ENCODE data around the gene TUBB6. TPM values are rescaled to one million over a fixed set of nuclear protein-coding genes. Genes with fewer than 3 reads are reported as not detected.
A peak's percentile ranks its signal among the peaks of the same experiment; 100 is the strongest.

The TUBB6 gene
- 734 and 738 TPM in 2 replicates for total RNA-seq (2014; rRNA removed; shearing (Covaris generic))

- DNase-seq (ENCODE audit: low spot score) = no peak
Measured at GRCh38 chr18:12307701-12308385, at the start of gene TUBB6. TUBB6 (plus strand) TSS chr18:12308241; CDS start chr18:12308293, 52 bp downstream.

DNA sequence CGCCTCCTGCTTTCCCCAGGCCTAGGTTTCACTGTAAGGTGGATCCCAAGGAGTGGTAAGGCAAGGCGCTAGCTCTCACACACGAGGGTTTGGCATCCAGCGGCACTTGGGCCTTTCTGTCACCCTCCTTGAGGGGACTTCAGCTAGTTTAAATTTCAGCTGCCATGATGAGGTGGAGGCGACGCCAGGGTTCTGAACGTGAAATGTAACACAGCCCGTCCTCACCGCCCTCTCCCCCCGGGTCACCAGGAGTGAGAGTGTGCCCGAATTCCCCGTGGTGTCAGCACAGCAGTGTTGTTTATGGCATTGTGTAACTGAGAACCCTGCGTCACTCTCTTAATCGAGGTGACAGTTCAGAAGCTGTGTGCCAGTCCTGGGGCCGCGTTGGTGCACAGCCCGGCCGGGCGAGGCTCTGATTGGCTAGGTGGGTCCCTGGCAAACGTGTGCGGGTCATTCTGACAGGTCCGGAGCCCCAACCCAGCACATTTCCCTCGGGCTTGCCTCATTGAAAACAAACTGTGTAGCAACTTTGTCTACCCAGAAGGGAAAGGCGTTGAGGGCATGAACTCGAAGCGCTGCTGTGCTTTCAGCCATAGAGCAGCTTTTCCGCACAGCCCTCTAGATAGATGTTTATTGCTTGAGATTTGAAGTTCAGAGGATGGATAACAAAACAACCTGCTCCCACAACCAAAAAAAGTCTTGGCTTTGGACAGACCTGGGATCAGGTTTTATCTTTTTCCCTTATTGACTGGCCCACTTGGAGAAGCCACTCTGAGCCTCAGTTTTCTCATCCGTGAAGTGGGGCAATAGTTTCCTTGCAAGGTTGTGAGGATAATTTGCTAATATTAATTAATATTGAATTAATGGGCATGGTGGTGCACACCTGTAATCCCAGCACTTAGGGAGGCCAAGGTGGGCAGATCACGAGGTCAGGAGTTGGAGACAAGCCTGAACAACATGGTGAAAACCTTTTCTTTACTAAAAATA is 49.0 kb upstream of the TUBB6 start:
- DNase-seq (ENCODE audit: low spot score) = no peak
- in situ Hi-C loops (cut with HindIII; ENCODE audit: low sequenced_read_pairs) = no loop called here

More at GRCh38 chr18:12307701-12308385, at the start of gene TUBB6:
- in situ Hi-C loops (cut with HindIII; ENCODE audit: low sequenced_read_pairs) = no loop called here

DNA sequence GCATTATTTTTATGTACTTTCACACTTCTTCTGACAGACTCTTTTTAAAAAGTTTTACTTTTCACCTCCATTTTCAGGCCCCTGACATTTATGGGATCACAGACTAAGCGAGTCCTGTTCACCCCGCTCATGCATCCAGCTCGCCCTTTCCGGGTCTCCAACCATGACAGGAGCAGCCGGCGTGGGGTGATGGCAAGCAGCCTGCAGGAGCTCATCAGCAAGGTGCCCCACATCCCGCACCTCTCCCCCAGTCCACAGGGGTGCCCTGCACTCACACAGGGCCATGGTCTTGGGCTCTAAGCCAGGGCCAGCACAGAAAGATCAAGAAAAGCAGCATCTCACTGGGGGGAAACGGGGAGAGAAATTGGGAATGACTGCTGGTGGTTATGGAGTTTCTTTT is 45.3 kb upstream of the TUBB6 start:
- DNase-seq (ENCODE audit: low spot score) = no peak
- in situ Hi-C loops (cut with HindIII; ENCODE audit: low sequenced_read_pairs) = no loop called here

GRCh38 chr18:12264864-12265263 is 43.2 kb upstream of the TUBB6 start:
- in situ Hi-C loops (cut with HindIII; ENCODE audit: low sequenced_read_pairs) = no loop called here
- no peak for DNase-seq (ENCODE audit: low spot score)

GRCh38 chr18:12271376-12272235 is 36.4 kb upstream of the TUBB6 start:
- peak; percentile 40 for DNase-seq (ENCODE audit: low spot score)
- in situ Hi-C loops (cut with HindIII; ENCODE audit: low sequenced_read_pairs) = no loop called here

DNA sequence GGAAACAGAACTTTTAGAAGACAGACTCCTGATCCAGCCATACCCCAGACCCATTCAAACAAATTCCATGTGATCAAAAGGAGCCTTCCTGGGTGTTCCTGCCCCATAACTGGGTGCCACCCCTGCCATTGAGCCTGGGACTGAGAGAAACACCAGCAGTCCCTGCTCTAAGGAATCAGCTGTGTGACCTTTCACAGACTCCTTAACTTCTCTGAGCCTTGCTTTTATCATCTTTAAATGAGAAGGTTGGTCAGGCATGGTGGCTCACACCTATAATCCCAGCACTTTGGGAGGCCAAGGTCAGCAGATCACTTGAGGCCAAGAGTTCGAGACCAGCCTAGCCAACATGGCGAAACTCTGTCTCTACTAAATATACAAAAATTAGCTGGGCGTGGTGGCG is 33.2 kb upstream of the TUBB6 start:
- in situ Hi-C loops (cut with HindIII; ENCODE audit: low sequenced_read_pairs) = no loop called here
- no peak for DNase-seq (ENCODE audit: low spot score)

GRCh38 chr18:12276736-12277554 is 31.1 kb upstream of the TUBB6 start:
- in situ Hi-C loops (cut with HindIII; ENCODE audit: low sequenced_read_pairs) = no loop called here
- DNase-seq (ENCODE audit: low spot score) = no peak

- DNase-seq (ENCODE audit: low spot score) = no peak
- in situ Hi-C loops (cut with HindIII; ENCODE audit: low sequenced_read_pairs) = no loop called here
Measured at GRCh38 chr18:12278215-12278671, 29.8 kb upstream of the TUBB6 start.

- DNase-seq (ENCODE audit: low spot score) = peak; percentile 31
- in situ Hi-C loops (cut with HindIII; ENCODE audit: low sequenced_read_pairs) = no loop called here
Measured at GRCh38 chr18:12278741-12279682, 29.0 kb upstream of the TUBB6 start.

DNA sequence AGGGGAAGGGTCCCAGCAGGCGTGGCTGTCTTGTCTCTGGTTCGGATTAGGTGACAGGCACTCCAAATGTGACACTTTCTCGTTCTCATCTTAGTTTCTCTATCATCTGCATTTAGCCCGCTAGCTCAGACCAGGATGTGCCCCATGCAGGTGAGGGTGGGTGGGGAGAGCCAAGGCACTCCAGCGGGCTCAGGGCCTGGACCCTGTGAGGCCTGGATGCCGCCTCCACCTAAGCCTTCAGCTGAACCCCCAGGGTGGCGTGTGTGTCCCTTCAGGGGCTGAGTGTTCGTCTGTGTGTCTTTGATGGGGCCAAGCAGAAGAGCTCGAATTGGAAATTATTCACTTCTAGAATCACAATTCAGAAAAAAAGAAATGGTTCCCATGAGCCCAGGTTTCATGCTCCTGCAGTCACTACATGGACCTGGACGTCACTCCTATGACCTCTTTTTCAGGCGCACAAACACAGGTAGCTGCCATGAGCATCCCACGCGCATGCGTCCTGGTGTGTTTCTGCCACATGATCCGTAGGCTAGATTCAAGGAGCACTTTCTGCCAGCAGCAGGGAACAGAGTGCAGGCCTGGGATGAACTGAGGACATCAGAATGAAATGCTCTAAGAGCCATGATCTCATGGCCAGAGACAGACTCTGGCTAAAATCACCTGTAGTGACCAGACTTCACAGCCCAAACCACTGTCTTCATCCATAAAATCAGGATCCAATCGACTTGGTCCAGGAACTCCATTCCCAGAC is 28.1 kb upstream of the TUBB6 start:
- in situ Hi-C loops (cut with HindIII; ENCODE audit: low sequenced_read_pairs) = no loop called here
- DNase-seq (ENCODE audit: low spot score) = no peak

DNA sequence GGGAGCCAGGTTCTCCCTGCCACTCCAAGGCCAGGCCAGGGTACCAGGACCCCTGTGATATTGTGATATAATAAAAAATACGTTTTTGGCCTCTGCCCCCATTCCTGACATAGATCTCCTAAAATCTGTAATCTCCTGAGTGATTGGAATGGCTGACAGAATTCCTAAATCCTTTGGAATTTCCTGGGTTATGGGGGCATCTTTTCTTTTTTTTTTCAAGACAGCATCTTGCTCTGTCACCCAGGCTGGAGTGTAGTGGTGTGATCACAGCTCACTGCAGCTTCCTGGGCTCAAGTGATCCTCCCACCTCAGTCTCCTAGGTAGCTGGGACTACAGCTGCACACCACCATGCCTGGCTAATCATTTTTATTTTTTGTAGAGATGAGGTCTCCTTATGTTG is 26.2 kb upstream of the TUBB6 start:
- DNase-seq (ENCODE audit: low spot score) = no peak
- in situ Hi-C loops (cut with HindIII; ENCODE audit: low sequenced_read_pairs) = no loop called here

GRCh38 chr18:12282442-12283039 is 25.5 kb upstream of the TUBB6 start:
- no peak for DNase-seq (ENCODE audit: low spot score)
- in situ Hi-C loops (cut with HindIII; ENCODE audit: low sequenced_read_pairs) = no loop called here

GRCh38 chr18:12283256-12283655 is 24.8 kb upstream of the TUBB6 start:
- in situ Hi-C loops (cut with HindIII; ENCODE audit: low sequenced_read_pairs) = no loop called here

GRCh38 chr18:12283666-12284065 is 24.4 kb upstream of the TUBB6 start:
- no peak for DNase-seq (ENCODE audit: low spot score)
- in situ Hi-C loops (cut with HindIII; ENCODE audit: low sequenced_read_pairs) = no loop called here

More at GRCh38 chr18:12283256-12283655, 24.8 kb upstream of the TUBB6 start:
- no peak for DNase-seq (ENCODE audit: low spot score)

GRCh38 chr18:12287131-12287681 is 20.8 kb upstream of the TUBB6 start:
- in situ Hi-C loops (cut with HindIII; ENCODE audit: low sequenced_read_pairs) = no loop called here
- DNase-seq (ENCODE audit: low spot score) = no peak
